Activated CD8-positive, alpha-beta memory T cell treated with anti-CD3 and anti-CD28 coated beads, Interleukin-2, amount 50 U/mL, for 1 hour (primary cell): ENCODE data around the gene MRGPRG.

Experiments
- DNase-seq: peaks from one replicate; pipeline ENCODE4 v3.0.0-alpha.2; 2020; ENCODE audit errors: extremely low read depth

MRGPRG gene

DNA sequence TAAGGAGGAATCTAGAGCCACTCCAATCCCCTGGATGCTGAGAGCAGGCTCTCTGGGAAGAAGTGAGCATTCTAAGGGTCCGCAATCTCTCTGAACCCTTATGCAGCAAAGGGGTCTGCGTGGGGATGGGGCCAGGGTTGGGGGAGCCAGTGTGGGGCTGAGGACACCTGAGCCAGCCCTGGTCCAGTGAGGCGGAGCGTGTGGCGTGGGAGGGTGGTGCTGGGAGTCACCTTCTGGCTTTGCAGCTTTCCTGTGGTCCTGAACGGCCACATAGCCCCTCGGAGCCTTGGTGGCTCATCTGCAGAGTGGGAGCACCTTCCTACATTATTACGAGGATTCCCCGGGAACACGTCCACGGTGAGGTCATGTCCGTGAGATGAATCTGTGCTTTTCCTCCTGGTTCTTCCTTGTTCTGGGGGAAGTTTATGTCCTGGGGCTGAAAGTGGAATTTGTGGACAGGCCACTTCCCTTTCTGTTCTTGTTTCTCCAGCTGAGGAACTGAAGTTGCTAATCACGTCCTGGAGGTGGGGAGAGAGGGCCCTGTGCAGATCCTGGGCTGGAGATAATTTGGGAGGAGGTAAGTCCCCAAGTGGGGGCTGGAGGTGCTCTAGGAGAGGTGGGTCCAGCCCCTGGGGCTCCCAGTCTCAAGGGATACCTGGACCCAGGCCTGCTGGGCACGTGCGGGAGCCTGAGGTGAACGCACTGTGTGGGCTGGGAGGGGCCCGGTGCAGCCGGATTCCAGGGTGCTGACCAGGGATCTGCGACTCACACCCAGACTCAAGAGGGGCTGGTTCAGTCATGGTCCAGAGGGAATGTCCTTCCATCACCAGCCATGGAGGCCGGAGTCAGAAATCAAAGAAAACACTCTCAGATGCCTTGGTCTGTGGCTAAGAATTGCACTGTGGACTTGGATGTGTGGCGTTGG is 7.5 kb upstream of the MRGPRG start:
- no peak for DNase-seq

DNA sequence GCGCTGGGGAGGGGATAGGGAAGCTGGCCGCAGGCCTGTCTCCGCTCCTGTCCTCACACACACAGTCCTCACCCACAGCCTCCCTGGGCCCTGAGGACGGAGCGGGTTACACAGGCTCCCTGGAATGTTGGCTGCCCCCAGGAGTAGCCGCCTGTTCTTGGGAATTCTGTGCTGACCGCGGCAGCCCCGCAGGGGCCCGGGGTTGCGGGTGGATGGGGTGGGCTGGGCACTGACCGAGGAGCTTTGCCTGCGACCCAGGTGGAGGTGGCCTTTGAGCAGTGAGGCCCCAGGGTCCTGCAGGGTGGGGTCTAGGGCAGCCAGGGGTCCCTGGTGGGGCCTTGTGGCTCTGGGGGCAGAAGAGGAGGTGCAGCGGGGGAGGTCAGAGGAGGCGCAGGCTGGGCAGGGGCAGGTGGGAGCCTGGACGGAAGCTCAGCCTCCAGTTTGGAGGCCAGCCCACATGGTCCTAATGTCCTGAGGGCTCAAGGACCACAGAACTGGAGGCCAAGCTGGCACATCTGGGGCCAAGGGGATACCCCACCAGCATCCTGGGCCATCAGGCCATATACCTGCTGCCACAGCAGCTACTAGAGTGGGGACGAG is 6.6 kb upstream of the MRGPRG start:
- no peak for DNase-seq

DNA sequence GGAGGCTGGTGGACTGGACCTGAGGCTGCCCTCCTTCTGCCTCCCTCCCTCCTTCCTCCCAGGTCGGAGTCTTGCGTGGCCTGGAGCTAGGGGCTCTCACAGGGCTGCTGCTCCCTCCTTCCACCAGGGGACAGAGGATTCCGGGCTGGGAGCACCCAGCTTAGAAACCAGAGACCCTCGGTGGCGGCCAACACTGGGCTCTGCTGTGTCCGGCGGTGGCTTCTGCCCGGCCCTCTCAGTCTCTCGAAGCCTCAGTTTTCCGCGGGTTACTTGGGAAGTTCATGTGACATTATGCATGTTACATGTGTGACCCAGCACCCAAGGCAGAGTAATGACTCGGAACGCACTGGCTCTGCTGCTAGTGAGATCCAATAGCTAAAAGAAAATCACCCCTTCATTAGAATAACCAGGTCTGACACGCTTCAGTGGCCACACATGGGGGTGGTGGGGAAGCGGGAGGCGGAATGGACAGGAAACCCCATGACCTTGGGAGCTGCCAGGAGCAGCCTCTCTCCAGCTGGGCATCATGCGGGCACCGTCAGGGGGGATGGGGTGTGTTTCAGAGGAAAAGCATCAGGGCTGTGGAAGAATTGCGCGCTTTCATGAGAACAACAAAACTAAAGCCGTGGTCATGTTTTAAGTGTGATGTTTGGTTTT is 5.9 kb upstream of the MRGPRG start:
- DNase-seq, result no peak

DNA sequence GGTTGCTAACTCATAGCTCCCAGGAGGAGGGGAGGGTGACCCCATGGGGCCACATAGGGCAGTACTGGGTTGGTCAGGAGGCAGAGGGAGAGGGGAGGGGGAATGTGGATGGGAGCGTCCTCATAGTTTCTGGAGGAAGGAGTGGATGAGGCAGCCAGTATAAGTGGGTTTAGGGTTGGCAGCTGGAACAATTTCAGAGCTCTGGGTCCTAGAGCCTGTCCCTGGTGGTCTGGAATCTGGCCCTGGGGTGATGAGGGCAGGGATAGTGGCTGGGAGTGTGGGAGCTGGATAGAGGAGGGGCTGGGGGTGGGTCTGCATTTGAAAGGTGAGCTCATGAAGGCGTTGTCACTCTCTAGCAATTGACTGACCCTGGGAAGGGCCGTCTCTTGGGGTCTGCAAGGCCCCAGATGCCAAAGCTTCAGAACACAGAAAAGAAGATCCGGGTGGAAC is 5.3 kb upstream of the MRGPRG start:
- no peak for DNase-seq

DNA sequence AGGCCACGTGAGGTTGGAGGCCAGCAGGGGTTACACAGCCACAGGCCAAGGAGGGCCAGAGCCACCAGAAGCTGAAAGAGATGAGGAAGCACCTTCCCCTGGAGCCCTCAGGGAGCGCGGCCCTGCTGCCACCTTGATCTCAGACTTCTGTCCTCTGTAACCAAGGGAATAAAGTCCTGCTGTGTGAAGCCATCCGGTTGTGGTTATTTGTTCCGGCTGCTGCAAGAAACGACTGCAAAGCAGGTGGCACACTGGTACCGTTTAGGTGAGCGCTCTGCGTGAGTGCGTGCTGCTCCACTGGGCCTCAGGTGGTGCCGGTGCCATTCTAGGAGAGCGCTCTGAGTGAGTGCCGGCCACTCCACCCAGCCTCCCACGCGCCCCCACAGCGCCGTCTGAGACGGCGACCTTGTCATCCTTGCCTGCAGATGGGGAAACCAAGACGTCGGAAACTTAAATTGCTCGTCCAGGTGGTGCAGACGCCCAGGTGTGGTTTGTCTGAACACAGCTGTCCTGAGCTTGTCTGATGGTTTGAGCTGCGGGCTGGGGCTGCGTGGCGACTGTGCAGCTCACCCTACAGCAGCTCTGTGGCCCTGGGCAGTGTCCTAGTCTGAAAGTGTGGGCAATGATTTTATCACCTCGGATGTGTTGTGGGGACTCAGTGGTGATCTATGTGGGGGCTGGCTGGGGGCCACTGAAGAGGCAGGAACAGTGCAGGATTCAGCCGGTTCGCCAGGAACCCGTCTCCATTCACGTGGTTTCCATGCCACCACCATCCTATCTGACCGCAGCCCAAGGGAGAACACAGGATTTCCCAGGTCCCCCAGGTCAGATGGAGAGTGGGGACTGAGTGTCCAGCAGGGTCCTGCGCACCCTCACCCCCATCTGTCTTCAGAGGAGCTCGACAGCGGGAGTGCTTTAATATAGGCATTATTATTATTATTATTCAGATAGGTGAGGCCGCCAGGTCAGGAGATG is 4.6 kb upstream of the MRGPRG start:
- DNase-seq, result no peak

DNA sequence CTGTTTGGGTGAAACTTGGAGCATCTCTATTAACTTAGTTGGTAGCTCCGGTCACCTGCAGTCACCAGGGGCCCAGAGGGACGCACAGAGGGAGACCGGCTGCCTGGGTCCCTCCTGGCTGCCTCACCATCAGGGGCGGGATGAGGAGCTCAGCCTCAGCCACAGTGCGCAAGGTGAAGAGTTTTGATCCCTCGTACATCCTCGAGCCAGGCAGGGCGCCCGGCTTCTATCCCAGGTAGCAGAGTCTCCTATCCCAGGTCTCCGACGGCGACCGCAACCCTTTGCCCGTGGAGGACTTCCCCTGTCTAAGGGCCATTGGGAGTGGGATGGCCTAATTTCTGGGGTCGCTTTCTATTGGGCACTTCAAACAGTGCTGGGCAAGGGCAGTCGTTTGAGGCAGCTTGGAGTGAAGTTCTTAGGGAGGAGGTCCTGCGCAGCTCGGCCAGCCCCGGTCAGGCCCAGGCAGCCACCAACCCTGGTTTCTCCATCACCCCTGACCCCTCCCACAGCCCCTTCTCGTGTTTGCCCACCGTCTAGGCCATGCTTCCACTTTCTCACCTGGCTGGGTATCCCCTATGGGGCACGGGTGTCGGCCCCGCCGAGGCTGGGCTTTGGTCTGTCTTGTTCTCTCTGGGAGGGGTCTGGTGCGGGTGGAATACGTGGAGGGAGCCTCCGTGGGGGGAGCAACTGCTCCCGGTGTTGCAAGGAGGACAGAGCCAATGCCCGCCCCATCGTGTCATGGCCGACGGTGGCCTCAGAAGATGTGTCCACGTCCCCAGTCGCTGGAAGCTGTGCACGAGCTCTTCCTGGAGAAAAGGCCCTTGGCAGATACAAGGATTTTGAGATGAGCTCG is 3.6 kb upstream of the MRGPRG start:
- no peak for DNase-seq

DNA sequence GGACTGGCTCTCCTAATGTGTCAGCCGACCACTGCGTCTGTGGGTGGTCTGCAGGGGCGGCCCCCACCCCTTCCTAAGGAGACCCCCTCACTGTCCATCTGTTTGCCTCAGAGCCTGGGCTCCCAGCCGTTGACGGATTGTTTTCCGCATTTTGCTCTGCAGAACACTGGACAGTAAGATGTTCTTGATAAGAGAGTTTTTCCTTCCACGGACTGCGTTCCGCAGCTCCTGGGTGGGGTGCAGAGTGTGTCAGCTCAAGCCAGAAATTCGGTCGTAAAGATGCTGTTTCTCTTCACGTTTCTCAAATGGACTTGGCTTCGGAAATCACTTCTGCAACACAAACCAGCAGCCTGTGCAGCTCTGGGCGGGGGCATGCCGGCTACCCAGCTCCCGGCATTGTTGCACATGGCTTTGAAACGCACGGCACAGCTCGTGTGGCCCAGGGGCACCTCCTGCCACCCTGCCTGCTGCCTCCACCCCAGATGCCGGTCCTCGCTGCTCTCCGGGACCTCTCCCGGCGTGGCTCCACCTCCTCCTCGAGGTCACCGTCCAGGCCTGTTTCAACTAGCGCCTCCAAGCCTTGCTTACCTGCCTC is 2.9 kb upstream of the MRGPRG start:
- DNase-seq, result no peak

DNA sequence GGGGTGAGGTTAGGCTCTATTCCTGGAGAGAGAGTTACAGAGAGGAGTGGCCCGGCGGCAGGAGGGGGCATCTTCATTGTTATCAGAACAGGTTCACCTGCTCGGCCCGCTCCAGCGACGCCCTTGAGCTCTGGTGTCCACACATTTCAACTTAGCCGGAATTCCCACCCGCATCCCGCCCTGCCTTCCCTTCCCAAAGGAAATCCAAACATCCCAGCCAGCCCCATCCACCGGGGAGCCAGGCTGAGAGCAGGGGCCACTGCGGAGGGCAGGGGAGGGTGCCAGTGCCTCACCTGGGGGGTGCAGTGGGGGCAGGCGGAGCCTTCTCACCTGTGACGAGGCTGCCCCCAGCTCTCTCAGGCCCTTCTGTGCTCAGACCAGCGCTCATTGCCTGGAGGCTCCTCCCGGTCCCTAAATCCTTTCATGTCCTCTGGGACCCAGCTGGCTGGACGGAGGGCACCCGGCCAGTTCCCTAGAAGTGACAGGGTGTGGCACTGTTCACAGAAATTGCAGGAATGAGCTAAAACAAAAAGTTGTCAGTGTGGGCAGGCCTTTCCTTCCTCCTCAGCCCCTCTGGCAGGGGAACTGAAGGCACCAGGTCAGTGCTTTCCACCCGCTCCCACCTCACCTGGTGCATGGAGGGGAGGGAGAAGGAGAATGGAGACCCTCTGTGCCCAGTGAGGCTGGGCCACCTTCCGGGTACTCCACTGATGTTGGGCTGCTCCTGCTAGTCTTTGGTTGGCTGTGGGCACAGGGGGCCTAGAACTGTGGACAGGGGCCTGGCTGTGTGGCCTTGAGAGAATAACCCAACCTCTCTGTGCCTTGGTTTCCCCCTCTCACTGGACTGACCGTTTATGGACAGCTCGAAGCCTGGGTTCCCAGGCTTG is 2.2 kb upstream of the MRGPRG start:
- DNase-seq, result no peak

DNA sequence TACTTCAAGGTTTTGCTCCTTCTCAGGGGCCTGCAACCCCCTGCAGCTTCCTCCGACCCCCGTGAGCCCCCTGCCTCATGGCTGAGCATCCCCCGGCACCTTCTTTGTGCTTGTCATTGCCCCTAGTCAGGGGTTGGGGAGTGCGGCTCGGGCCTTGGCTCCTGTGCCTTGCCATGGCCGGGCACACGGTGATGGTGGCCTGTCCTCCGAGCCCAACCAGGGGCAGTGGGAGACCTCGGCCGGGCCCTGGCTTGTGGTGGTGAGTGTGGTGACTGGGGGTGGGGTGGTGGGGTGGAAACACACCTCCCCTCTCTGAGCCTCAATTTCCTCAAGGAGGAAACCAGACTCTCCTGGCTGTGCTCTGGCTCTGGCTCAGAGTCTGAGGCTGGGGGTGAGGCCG is 1.5 kb upstream of the MRGPRG start:
- DNase-seq, result no peak

DNA sequence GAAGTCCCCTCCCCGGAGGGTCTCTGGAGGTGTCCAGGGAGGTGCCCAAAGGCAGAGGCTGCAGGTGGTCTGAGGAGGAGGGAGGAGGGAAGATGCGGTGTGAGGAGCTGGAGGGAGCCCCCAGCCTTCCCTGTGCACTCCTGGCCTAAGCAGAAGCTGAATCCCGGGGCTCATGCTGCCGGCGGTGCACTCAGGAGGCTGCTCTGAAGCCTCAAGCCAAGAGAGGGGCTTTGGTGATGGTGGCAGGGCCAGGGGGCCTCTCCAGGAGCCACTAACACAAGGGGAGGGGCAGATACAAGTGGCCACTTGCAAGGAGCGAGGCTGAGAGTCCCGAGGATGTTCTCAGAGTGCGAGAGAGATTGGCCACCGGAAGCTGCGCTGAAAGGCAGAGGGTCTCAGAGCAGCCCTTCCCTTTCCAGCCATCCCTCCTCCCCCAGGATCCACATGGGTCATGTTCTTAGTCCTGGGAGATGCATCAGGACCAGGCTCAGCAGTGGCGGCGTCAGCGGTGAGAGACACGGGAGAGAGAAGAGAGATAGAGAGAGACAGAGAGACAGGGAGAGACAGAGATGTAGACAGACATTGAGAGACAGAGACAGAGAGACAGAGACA is 774 bp upstream of the MRGPRG start:
- no peak for DNase-seq

DNA sequence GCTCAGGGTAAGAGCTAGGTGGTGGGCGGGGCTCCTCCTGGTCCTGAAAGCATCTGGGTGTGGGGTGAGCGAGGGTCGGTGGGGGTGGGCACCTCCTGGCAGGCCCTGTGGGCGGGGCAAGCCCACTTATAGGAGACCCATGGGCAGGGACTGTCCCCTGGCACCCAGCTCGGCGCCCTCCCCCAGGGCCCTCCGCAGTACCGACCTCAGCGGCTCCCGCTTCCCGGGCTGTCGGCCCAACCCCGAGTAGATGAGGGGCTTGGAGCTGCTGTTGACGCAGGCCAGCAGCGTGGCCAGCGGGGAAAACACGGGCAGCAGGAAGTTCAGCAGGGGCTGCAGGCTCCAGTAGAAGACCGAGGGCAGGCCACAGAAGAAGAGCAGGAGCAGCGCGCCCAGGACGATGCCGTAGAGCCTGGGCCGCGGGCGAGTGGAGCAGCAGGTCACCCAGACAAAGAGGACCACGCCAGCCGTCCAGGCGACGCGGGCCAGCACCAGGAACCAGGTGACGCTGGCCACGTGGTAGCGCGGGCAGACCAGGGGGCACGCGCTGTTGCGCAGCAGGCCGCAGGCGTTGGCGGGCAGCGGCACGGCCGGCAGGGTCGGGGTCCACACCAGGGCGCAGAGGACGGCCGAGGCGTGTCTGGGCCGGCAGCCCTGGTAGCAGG is 663 bp downstream of the MRGPRG start:
- DNase-seq, result no peak

DNA sequence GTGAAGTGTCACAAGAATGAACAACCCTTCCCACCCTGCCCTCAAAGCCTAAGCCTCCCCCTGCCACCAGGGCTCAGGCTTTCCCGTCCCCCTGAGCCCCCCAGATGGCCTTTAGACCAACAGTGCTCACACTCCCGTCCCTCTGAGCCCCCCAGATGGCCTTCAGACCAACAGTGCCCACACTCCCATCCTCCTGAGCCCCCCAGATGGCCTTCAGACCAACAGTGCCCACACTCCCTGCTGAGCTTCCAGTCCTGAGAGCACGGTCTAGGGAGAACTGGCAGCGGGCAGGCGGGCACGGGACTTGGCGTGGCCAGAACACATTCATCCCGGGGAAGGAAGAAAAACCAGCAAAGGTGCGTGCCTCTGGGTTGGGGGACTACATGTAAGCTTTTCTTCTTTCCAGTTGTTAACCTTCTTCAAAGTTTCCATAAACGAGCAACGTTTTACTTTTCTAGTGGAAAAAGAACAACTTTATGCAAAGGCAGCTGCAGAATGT is 2.5 kb downstream of the MRGPRG start:
- no peak for DNase-seq

DNA sequence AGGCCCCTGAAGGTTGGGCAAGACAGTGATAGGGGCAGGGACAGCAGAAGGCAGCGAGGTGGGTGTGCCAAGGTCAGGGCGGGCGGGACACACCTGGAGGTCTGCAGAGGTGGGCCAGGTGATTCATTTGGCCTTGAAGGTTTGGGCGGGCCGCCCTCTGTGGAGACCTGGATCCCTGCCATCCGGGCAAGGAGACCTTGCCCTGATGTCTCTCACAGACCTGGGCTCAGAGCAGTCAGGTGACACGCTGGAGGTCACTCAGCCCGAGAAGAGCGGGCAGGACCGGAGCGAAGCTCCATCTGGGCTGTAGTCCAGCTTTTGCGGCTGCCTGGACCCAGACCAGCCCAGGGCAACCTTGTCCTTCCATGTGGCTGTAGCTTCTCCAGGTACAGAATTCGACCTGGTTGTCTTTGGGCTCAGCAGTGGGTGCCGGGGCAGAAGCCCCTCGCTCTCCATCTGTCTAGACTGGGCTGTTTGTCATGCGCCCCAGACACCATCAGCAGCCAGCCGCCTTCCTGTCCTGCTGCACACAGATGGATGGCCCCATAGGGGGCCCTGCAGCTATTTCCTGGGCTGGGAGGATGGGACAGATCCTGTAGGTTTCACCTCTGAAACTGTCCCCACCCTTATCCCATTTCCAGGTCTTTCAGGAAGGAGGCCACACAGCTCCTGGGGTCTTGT is 3.1 kb downstream of the MRGPRG start:
- DNase-seq, result no peak

DNA sequence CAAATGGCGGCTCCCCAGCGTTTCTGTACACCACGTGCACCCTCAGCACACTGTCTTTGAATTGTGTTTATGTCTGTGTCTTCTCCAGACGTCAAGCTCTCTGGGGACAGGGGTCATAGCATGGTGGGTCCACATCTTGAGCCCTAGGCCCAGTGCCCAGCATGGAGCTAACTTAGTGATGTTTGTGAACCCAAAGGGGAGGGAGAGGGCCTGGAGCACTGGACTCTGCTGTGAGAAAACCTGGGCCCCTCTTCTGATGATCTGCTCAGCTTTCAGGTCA is 4.3 kb downstream of the MRGPRG start:
- no peak for DNase-seq

DNA sequence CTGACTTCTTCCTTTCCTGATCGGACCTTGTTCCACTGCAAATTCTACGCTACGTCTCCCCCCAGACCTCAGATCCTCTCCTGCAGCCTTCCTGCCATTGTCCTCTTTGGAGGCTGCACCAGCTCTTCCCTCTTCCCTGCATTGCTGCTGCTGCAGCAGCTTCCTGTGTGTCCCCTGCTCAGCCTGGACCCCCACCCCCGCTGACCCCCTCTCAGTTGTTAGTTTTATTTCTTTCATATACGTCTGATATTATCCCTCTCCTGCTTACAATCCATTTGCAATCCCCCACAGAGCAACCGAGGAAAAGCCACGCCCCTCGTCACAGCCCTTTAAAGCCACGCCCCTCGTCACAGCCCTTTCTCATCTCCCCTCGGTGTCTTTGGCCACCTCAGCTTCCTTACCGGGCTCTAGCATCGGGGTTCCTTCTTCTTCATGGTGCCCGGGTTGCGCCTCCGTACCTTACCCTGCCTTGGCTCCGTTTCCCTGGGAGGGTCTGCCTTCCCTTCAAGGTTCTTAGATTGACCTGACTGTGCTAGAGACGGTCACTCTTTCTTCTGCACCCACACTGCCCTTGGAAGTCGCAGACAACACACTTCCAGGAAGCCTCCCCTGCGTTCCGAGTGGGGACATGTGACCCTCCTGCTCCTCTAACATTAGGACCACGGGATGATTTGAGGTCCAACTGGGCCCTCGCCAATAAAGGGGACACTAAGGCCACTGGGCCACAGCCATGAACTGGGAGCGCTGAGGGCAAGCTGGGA is 4.8 kb downstream of the MRGPRG start:
- DNase-seq, result no peak

DNA sequence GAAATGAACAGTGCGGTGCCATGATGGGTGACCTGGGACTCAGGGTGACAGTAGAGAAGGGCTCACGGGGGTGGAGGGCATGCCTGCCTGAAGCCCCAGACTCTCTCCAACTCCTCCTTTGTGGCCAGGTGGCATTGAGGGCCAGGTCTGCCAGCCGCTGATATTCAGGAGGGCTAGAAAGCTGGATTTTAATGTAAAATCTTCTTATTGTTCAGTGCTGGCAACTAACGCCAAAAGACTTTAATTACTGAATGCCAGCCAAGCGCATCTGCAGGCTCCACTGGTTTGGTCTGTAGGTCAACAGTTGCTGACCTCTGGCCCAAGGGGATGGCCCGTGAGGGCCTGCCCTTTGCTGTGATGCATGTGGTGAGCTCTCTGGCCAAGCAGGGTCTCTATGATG is 10.3 kb downstream of the MRGPRG start:
- DNase-seq, result no peak
